HL-60 (cell line): Measurements from ENCODE around the gene TMPRSS9.

Experiments used
- DNase-seq, 2 experiments: peaks; one replicate each; pipeline ENCODE4 v3.0.0-alpha.2; 2010 to 2020; ENCODE audit warnings: low read depth in 1 of 2, low spot score in 1 of 2
- H3K27ac ChIP-seq: fragments of 250-450 bp; sonication (Bioruptor Pico); replicated peaks from 2 replicates; pipeline ENCODE4 v1.5.1; 2020; ENCODE audit warnings: mild to moderate bottlenecking, moderate library complexity
- H3K27me3 ChIP-seq: fragments of 250-450 bp; sonication (Bioruptor Pico); 2 replicates; pipeline ENCODE4 v1.5.1; 2021; ENCODE audit warnings: mild to moderate bottlenecking, moderate library complexity; ENCODE audit not compliant: insufficient read depth, poor library complexity, severe bottlenecking
- H3K4me3 ChIP-seq: replicated peaks from 2 replicates; pipeline ENCODE4 v1.5.1; 2011; ENCODE audit warnings: mild to moderate bottlenecking, control low read depth, low read length; ENCODE audit not compliant: insufficient read depth
- GABPA ChIP-seq: IDR thresholded peaks from 2 replicates; pipeline ENCODE4 v1.6.1; 2012; ENCODE audit warnings: low read depth
- POLR2AphosphoS5 ChIP-seq: IDR thresholded peaks from 2 replicates; pipeline ENCODE4 v1.6.1; 2012; ENCODE audit warnings: low read depth
- SPI1 ChIP-seq: IDR thresholded peaks from 2 replicates; pipeline ENCODE4 v1.6.1; 2012; ENCODE audit warnings: low read depth, mild to moderate bottlenecking, borderline replicate concordance
- TF ChIP-seq, protein P1 (sequence below): IDR thresholded peaks from 2 replicates; pipeline ENCODE4 v1.6.1; 2012; ENCODE audit warnings: low read depth; ENCODE audit not compliant: insufficient replicate concordance
- TF ChIP-seq, protein P2 (sequence below): IDR thresholded peaks from one replicate; pipeline ENCODE4 v1.5.1; 2011; ENCODE audit warnings: low read length, control low read depth, inconsistent platforms; ENCODE audit not compliant: insufficient read depth

TMPRSS9 gene

DNA sequence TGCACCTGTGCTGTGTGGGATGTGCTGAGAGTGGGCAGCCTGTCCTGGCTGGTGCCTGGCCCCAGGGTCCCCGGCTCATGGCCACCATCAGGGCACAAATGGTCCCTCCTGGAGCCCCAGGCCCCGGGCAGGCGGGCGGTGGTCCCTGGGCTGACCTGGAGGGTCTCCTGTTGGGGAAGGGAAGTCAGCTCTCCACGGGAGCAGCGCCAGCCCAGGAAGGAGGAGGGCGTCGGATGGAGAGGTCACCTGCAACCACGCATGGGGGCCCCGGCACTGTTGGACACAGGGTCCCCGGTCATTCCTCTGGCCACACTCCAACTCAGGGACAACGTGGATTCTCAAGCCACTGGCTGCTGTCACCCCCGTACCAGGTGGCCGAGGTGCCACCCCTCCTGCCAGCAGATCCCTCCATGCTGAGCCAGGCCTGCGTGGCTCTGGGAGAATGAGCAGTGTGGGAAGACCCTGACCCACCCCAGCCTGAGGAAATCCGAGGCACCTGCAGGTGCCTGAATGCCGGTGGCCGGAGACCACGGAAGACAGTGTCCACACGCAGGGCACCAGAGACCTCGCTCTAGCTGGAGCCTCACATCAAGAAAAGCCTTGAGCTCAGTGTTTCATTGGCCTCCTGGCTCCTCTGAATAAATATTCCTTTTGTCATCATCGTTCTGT is 83.2 kb downstream of the TMPRSS9 start:
- Histone ChIP-seq H3K27me3 (no peaks in the 10 kb centered on the region), H3K4me3 (no peak overlapping the region), H3K27ac (no peak overlapping the region)
- no peak for DNase-seq
- TF ChIP-seq, protein P1, sequence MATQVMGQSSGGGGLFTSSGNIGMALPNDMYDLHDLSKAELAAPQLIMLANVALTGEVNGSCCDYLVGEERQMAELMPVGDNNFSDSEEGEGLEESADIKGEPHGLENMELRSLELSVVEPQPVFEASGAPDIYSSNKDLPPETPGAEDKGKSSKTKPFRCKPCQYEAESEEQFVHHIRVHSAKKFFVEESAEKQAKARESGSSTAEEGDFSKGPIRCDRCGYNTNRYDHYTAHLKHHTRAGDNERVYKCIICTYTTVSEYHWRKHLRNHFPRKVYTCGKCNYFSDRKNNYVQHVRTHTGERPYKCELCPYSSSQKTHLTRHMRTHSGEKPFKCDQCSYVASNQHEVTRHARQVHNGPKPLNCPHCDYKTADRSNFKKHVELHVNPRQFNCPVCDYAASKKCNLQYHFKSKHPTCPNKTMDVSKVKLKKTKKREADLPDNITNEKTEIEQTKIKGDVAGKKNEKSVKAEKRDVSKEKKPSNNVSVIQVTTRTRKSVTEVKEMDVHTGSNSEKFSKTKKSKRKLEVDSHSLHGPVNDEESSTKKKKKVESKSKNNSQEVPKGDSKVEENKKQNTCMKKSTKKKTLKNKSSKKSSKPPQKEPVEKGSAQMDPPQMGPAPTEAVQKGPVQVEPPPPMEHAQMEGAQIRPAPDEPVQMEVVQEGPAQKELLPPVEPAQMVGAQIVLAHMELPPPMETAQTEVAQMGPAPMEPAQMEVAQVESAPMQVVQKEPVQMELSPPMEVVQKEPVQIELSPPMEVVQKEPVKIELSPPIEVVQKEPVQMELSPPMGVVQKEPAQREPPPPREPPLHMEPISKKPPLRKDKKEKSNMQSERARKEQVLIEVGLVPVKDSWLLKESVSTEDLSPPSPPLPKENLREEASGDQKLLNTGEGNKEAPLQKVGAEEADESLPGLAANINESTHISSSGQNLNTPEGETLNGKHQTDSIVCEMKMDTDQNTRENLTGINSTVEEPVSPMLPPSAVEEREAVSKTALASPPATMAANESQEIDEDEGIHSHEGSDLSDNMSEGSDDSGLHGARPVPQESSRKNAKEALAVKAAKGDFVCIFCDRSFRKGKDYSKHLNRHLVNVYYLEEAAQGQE = no peak
- TF ChIP-seq POLR2AphosphoS5 = no peak
- TF ChIP-seq SPI1 = no peak
- TF ChIP-seq GABPA = no peak
- TF ChIP-seq, protein P2, sequence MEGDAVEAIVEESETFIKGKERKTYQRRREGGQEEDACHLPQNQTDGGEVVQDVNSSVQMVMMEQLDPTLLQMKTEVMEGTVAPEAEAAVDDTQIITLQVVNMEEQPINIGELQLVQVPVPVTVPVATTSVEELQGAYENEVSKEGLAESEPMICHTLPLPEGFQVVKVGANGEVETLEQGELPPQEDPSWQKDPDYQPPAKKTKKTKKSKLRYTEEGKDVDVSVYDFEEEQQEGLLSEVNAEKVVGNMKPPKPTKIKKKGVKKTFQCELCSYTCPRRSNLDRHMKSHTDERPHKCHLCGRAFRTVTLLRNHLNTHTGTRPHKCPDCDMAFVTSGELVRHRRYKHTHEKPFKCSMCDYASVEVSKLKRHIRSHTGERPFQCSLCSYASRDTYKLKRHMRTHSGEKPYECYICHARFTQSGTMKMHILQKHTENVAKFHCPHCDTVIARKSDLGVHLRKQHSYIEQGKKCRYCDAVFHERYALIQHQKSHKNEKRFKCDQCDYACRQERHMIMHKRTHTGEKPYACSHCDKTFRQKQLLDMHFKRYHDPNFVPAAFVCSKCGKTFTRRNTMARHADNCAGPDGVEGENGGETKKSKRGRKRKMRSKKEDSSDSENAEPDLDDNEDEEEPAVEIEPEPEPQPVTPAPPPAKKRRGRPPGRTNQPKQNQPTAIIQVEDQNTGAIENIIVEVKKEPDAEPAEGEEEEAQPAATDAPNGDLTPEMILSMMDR = no peak

DNA sequence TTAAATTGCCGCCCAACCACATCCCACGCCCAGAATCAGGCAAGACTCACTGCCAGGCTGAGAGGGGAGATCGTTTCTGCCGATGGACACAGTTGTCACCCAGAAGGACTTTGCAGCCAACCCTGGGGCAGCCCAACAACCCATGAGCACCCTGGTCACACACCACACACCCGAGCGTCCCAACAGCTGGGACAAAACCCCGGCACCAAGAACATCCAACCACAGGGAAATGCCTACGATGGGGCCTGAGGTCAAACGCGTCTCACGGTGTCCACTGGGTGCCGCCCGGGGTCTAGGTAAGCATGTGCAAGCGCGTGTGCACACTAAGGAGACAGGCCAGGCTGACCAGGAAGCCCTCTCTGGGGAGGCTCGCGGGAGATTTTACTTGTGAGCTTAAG is 83.7 kb downstream of the TMPRSS9 start:
- no peak overlapping the region for H3K27ac ChIP-seq
- no peaks in the 10 kb centered on the region for H3K27me3 ChIP-seq
- DNase-seq = no peak
- H3K4me3 ChIP-seq = no peak overlapping the region
- TF ChIP-seq POLR2AphosphoS5 (no peak), GABPA (no peak), SPI1 (no peak)
- TF ChIP-seq, protein P2 = no peak
- TF ChIP-seq, protein P1 = no peak

DNA sequence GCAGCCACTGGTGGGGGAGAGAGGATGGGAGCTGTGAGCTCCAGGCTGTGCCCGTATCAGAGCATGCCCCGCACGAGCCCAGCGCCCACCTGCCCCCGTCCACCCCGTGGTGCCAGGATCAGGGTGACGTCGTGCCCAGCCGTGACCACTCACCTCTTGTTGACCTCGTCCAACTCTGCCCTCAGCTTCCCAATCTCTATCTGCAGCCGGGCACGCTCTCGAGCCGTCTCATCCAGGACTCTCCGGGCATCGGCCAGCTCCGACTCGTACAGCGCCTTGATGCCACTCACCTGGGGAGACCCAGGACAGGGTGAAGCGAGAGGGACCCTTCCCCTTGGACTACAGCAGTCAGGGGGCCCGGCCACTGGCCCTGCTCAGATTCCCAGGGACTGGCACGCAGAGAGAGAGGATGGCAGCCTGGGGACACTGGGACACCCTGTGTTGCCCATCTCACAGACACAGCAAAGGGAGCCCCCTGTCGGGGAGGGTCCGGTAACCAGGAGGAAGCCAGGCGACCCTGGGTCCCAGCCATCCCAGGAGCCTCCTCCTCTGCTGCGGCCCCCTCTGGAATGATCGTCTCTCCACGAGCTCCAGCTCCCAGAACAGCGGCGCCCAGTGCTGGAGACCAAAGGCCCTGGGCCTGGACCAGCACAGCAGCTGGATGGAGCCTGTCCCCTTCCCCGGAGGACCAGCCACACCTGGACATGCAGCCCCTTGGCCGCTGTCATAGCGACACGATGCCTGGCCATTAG is 84.4 kb downstream of the TMPRSS9 start:
- no peak overlapping the region for H3K27ac ChIP-seq
- DNase-seq = no peak
- H3K4me3 ChIP-seq = no peak overlapping the region
- TF ChIP-seq, protein P1 = no peak
- no peak for TF ChIP-seq POLR2AphosphoS5
- TF ChIP-seq SPI1 = no peak
- TF ChIP-seq GABPA = no peak
- TF ChIP-seq, protein P2 = no peak
- H3K27me3 ChIP-seq = no peaks in the 10 kb centered on the region
